WTC11 (cell line): ENCODE results near the gene PHLDB3. TPM values are rescaled to one million over a fixed set of nuclear protein-coding genes. Genes with fewer than 3 reads are reported as not detected.

Source experiments
- ATAC-seq: fragments of 200-7000 bp; cut with Tn5 transposase; 2 replicates; pipeline ENCODE4 v1.10.0; 2021; ENCODE audit warnings: mild to moderate bottlenecking, moderate library complexity
- CTCF ChIA-PET: fragments of 300-600 bp; sonication (Branson Sonifier 250); formaldehyde crosslinking; loops from one replicate; lab custom pipeline; 2021; ENCODE audit warnings: antibody characterized with exemption; lab: Charles Lee
- POLR2A ChIA-PET: fragments of 350-600 bp; sonication (Branson Sonifier 250); formaldehyde crosslinking; loops from one replicate; lab custom pipeline; 2021; ENCODE audit warnings: antibody characterized with exemption; lab: Charles Lee
- DNase-seq: peaks from one replicate; pipeline ENCODE4 v3.0.0; 2021; ENCODE audit warnings: low spot score
- H3K27ac Mint-ChIP-seq: 2 replicates; pipeline ENCODE4 v1.8.0; 2021; ENCODE audit warnings: mixed read lengths
- H3K27me3 Mint-ChIP-seq: 2 replicates; pipeline ENCODE4 v1.8.0; 2021; ENCODE audit warnings: low read depth, mild to moderate bottlenecking, moderate library complexity, mixed read lengths
- H3K36me3 Mint-ChIP-seq: 2 replicates; pipeline ENCODE4 v1.8.0; 2021; ENCODE audit warnings: mixed read lengths
- H3K4me1 Mint-ChIP-seq: 2 replicates; pipeline ENCODE4 v1.8.0; 2022; ENCODE audit warnings: mixed read lengths
- H3K4me3 Mint-ChIP-seq: 2 replicates; pipeline ENCODE4 v1.8.0; 2021; ENCODE audit warnings: mild to moderate bottlenecking, moderate library complexity, mixed read lengths
- H3K9me3 Mint-ChIP-seq: 2 replicates; pipeline ENCODE4 v1.8.0; 2021; ENCODE audit warnings: mixed read lengths
- AFF4 ChIP-seq: sonication (generic); formaldehyde crosslinking; IDR thresholded peaks from 2 replicates; pipeline ENCODE4 v1.8.1; 2023; ENCODE audit warnings: mild to moderate bottlenecking, missing genetic modification reagents, borderline replicate concordance
- ATF6 ChIP-seq: sonication (generic); formaldehyde crosslinking; IDR thresholded peaks from 2 replicates; pipeline ENCODE4 v1.8.1; 2023; ENCODE audit warnings: mild to moderate bottlenecking, missing genetic modification reagents
- E2F4 ChIP-seq: sonication (generic); formaldehyde crosslinking; IDR thresholded peaks from 2 replicates; pipeline ENCODE4 v1.8.1; 2022; ENCODE audit warnings: low read depth, mild to moderate bottlenecking, moderate library complexity, missing genetic modification reagents, borderline replicate concordance
- EMX1 ChIP-seq: fragments of 250-450 bp; sonication (Bioruptor Pico); IDR thresholded peaks from 2 replicates; pipeline ENCODE4 v1.8.0; 2021; ENCODE audit warnings: mild to moderate bottlenecking
- HMGA2 ChIP-seq: fragments of 250-450 bp; sonication (Bioruptor Pico); IDR thresholded peaks from 2 replicates; pipeline ENCODE4 v1.4.0; 2021; ENCODE audit warnings: mild to moderate bottlenecking, moderate library complexity
- IRF2 ChIP-seq: sonication (generic); formaldehyde crosslinking; IDR thresholded peaks from 2 replicates; pipeline ENCODE4 v1.8.0; 2022; ENCODE audit warnings: low read depth, missing genetic modification reagents, borderline replicate concordance
- JUN ChIP-seq: sonication (generic); formaldehyde crosslinking; IDR thresholded peaks from 2 replicates; pipeline ENCODE4 v1.8.0; 2023; ENCODE audit warnings: mild to moderate bottlenecking, missing genetic modification reagents
- KAT7 ChIP-seq: sonication (generic); formaldehyde crosslinking; IDR thresholded peaks from 2 replicates; pipeline ENCODE4 v1.8.1; 2023; ENCODE audit warnings: missing genetic modification reagents, mild to moderate bottlenecking, borderline replicate concordance
- MAX ChIP-seq: sonication (generic); formaldehyde crosslinking; IDR thresholded peaks from 2 replicates; pipeline ENCODE4 v1.8.0; 2022; ENCODE audit warnings: mild to moderate bottlenecking, missing genetic modification reagents
- NFYB ChIP-seq: sonication (generic); formaldehyde crosslinking; conservative IDR thresholded peaks from 2 replicates; pipeline ENCODE4 v1.8.0; 2022; ENCODE audit warnings: low read depth, missing genetic modification reagents
- NR1H2 ChIP-seq: sonication (generic); formaldehyde crosslinking; IDR thresholded peaks from 2 replicates; pipeline ENCODE4 v1.9.0; 2021; ENCODE audit warnings: mild to moderate bottlenecking, moderate library complexity, missing genetic modification reagents
- RELA ChIP-seq: sonication (generic); formaldehyde crosslinking; IDR thresholded peaks from 2 replicates; pipeline ENCODE4 v1.8.1; 2022; ENCODE audit warnings: missing genetic modification reagents, mild to moderate bottlenecking, borderline replicate concordance
- RORB ChIP-seq: fragments of 250-450 bp; sonication (Bioruptor Pico); IDR thresholded peaks from 2 replicates; pipeline ENCODE4 v1.9.0; 2021; ENCODE audit warnings: mild to moderate bottlenecking
- SOX15 ChIP-seq: fragments of 250-450 bp; sonication (Bioruptor Pico); IDR thresholded peaks from 2 replicates; pipeline ENCODE4 v1.9.0; 2021; ENCODE audit warnings: mild to moderate bottlenecking
- ZBTB21 ChIP-seq: sonication (generic); formaldehyde crosslinking; IDR thresholded peaks from 2 replicates; pipeline ENCODE4 v1.8.1; 2023; ENCODE audit warnings: mild to moderate bottlenecking, missing genetic modification reagents, borderline replicate concordance
- ZNF232 ChIP-seq: sonication (generic); formaldehyde crosslinking; IDR thresholded peaks from 2 replicates; pipeline ENCODE4 v1.8.0; 2022; ENCODE audit warnings: mild to moderate bottlenecking, missing genetic modification reagents
- ZNF281 ChIP-seq: sonication (generic); formaldehyde crosslinking; IDR thresholded peaks from 2 replicates; pipeline ENCODE4 v1.8.0; 2023; ENCODE audit warnings: mild to moderate bottlenecking, missing genetic modification reagents
- ZNF317 ChIP-seq: sonication (generic); formaldehyde crosslinking; IDR thresholded peaks from 2 replicates; pipeline ENCODE4 v1.8.1; 2023; ENCODE audit warnings: low read depth, mild to moderate bottlenecking, moderate library complexity, missing genetic modification reagents, borderline replicate concordance
- ZNF396 ChIP-seq: fragments of 250-450 bp; sonication (Bioruptor Pico); IDR thresholded peaks from 2 replicates; pipeline ENCODE4 v1.8.0; 2021; ENCODE audit warnings: mild to moderate bottlenecking, moderate library complexity, borderline replicate concordance
- total RNA-seq: library from RNA; stranded (reverse); gene quantifications from 3 replicates; pipeline ENCODE4 v1.2.3, GENCODE V29; 2021
- TF ChIP-seq, protein P1 (sequence below): sonication (generic); formaldehyde crosslinking; IDR thresholded peaks from 2 replicates; pipeline ENCODE4 v1.8.1; 2022; ENCODE audit warnings: missing genetic modification reagents, borderline replicate concordance
- TF ChIP-seq, protein P2 (sequence below): sonication (generic); formaldehyde crosslinking; conservative IDR thresholded peaks from 2 replicates; pipeline ENCODE4 v1.8.1; 2022; ENCODE audit warnings: mild to moderate bottlenecking, missing genetic modification reagents

PHLDB3 gene
- total RNA-seq, 1 experiment from 2014 or later, result 14.6 TPM

GRCh38 chr19:43467276-43467675 is 37.3 kb downstream of the PHLDB3 start (continued):
- TF ChIP-seq, protein P1, sequence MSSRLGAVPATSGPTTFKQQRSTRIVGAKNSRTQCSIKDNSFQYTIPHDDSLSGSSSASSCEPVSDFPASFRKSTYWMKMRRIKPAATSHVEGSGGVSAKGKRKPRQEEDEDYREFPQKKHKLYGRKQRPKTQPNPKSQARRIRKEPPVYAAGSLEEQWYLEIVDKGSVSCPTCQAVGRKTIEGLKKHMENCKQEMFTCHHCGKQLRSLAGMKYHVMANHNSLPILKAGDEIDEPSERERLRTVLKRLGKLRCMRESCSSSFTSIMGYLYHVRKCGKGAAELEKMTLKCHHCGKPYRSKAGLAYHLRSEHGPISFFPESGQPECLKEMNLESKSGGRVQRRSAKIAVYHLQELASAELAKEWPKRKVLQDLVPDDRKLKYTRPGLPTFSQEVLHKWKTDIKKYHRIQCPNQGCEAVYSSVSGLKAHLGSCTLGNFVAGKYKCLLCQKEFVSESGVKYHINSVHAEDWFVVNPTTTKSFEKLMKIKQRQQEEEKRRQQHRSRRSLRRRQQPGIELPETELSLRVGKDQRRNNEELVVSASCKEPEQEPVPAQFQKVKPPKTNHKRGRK (CRISPR knock-in tag), result no peak

GRCh38 chr19:43466793-43467192 is 37.8 kb downstream of the PHLDB3 start:
- TF ChIP-seq ZNF232, result no peak
- no peak for TF ChIP-seq RORB (CRISPR knock-in tag)
- no peak for TF ChIP-seq IRF2 (CRISPR knock-in tag)
- TF ChIP-seq ATF6, result no peak
- no peak for TF ChIP-seq EMX1
- no peak for TF ChIP-seq NFYB
- no peak for TF ChIP-seq AFF4
- no peak for TF ChIP-seq ZNF396 (CRISPR knock-in tag)
- no peak for TF ChIP-seq MAX
- TF ChIP-seq E2F4 (CRISPR knock-in tag), result no peak
- TF ChIP-seq RELA (CRISPR knock-in tag), result no peak
- TF ChIP-seq, protein P2, sequence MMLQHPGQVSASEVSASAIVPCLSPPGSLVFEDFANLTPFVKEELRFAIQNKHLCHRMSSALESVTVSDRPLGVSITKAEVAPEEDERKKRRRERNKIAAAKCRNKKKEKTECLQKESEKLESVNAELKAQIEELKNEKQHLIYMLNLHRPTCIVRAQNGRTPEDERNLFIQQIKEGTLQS, result no peak
- no peak for TF ChIP-seq KAT7 (CRISPR knock-in tag)
- TF ChIP-seq NR1H2 (CRISPR knock-in tag), result no peak
- TF ChIP-seq ZNF281 (CRISPR knock-in tag), result no peak
- no peak for TF ChIP-seq JUN (CRISPR knock-in tag)
- TF ChIP-seq ZNF317 (CRISPR knock-in tag), result no peak
- TF ChIP-seq HMGA2 (CRISPR knock-in tag), result no peak
- no peak for TF ChIP-seq SOX15 (CRISPR knock-in tag)
- no peak for TF ChIP-seq ZBTB21 (CRISPR knock-in tag)
- TF ChIP-seq, all 79 proteins: peak for 0
- Mint-ChIP-seq H3K9me3 (no peaks in the 10 kb centered on the region), H3K27me3 (peaks cover 56% of the 10 kb centered on the region), H3K4me1 (peaks cover 11% of the 10 kb centered on the region), H3K36me3 (no peaks in the 10 kb centered on the region), H3K27ac (no peak overlapping the region), H3K4me3 (no peak overlapping the region)
- ATAC-seq (no peak), DNase-seq (no peak)
- POLR2A ChIA-PET, result no interaction called here
- CTCF ChIA-PET, result interaction anchor here (0.7 to 5.0 kb wide), 3 partner anchors 19 to 88 kb away, joined by 4 to 66 read pairs (median 5); partner anchors contain the start of gene PHLDB3
